A549 (cell line): ENCODE data around the gene AKAP9. TPM values are rescaled to one million over a fixed set of nuclear protein-coding genes. Genes with fewer than 3 reads are reported as not detected.
"Not testable (repeated sequence)": the region's sequence is repeated elsewhere in the genome, so short reads cannot be mapped to it uniquely, and the experiment has no call there.

Experiments used
- ATAC-seq, 2 experiments: fragments of 200-7000 bp in 1 of 2; fragments of >200 bp in 1 of 2; cut with Nextera tagmentation in 1 of 2; cut with Tn5 transposase in 1 of 2; 3 replicates each; pipeline versions ENCODE4 v1.8.0 to v1.9.1; 2018 to 2020; ENCODE audit warnings: mild to moderate bottlenecking in 1 of 2, moderate library complexity in 1 of 2
- CTCF ChIA-PET: fragments of 300-600 bp; sonication (Branson Sonifier 250); formaldehyde crosslinking; extraction: SDS; loops from one replicate; lab custom pipeline; 2021; ENCODE audit warnings: antibody characterized with exemption, inconsistent platforms; lab: Yijun Ruan, JAX
- POLR2A ChIA-PET: fragments of 350-600 bp; formaldehyde crosslinking; extraction: SDS; loops from one replicate; lab custom pipeline; 2021; ENCODE audit warnings: antibody characterized with exemption, inconsistent platforms; lab: Yijun Ruan, JAX
- DNase-seq, 2 experiments: peaks; one replicate each; pipeline versions ENCODE4 v3.0.0 to v3.0.0-alpha.2; 2011 to 2016; ENCODE audit warnings: low read depth in 1 of 2, low spot score in 1 of 2
- FAIRE-seq: peaks from 2 replicates; lab custom pipeline; 2011; peaks lifted over from hg19 to GRCh38; lab: Jason Lieb, UNC
- H3K27ac ChIP-seq, 2 experiments: fragments of >200 bp; sonication (Bioruptor Twin); formaldehyde crosslinking; 3 replicates each; pipeline ENCODE4 v1.5.1; 2016 to 2017
- H3K4me1 ChIP-seq: fragments of >200 bp; sonication (Bioruptor Twin); formaldehyde crosslinking; 3 replicates; pipeline ENCODE4 v1.6.1; 2016
- H3K4me2 ChIP-seq: fragments of >200 bp; sonication (Bioruptor Twin); formaldehyde crosslinking; 3 replicates; pipeline ENCODE4 v1.6.1; 2016
- H3K4me3 ChIP-seq: fragments of >200 bp; sonication (Bioruptor Twin); formaldehyde crosslinking; 3 replicates; pipeline ENCODE4 v1.5.1; 2016
- H3K9me3 ChIP-seq: fragments of >200 bp; sonication (Bioruptor Twin); formaldehyde crosslinking; 3 replicates; pipeline ENCODE4 v1.6.1; 2016
- BHLHE40 ChIP-seq: IDR thresholded peaks from 2 replicates; pipeline ENCODE4 v1.6.1; 2012; ENCODE audit warnings: low read depth, low read length, inconsistent platforms
- CBX2 ChIP-seq: fragments of 200-600 bp; sonication (generic); IDR thresholded peaks from 2 replicates; pipeline ENCODE4 v1.6.1; 2016; ENCODE audit warnings: low read depth, mild to moderate bottlenecking, borderline replicate concordance
- EHF ChIP-seq: fragments of 250-450 bp; sonication (Bioruptor Pico); IDR thresholded peaks from 2 replicates; pipeline ENCODE4 v1.5.0; 2020; ENCODE audit warnings: mild to moderate bottlenecking
- EHMT2 ChIP-seq: fragments of 200-600 bp; sonication (generic); IDR thresholded peaks from 2 replicates; pipeline ENCODE4 v1.6.1; 2016; ENCODE audit warnings: antibody characterized with exemption, low read depth, mild to moderate bottlenecking, moderate library complexity
- EP300 ChIP-seq, 2 experiments: fragments of >200 bp; sonication (Bioruptor Twin); formaldehyde crosslinking; IDR thresholded peaks; 2 replicates in 1 of 2; 3 replicates in 1 of 2; pipeline ENCODE4 v1.6.1; 2016 to 2017
- ESRRA ChIP-seq: fragments of 150-350 bp; IDR thresholded peaks from 2 replicates; pipeline ENCODE4 v1.6.1; 2014; ENCODE audit warnings: mild to moderate bottlenecking, low read length, borderline replicate concordance
- FOSB ChIP-seq: fragments of 250-450 bp; sonication (Bioruptor Pico); IDR thresholded peaks from 2 replicates; pipeline ENCODE4 v1.5.0; 2020; ENCODE audit warnings: mild to moderate bottlenecking, moderate library complexity
- HMGXB4 ChIP-seq: fragments of 250-450 bp; sonication (Bioruptor Pico); IDR thresholded peaks from 2 replicates; pipeline ENCODE4 v1.5.0; 2021; ENCODE audit warnings: mild to moderate bottlenecking, moderate library complexity, borderline replicate concordance
- HOXA7 ChIP-seq: fragments of 250-450 bp; sonication (Bioruptor Pico); IDR thresholded peaks from 2 replicates; pipeline ENCODE4 v1.5.0; 2020; ENCODE audit warnings: mild to moderate bottlenecking, moderate library complexity
- HOXB5 ChIP-seq: fragments of 250-450 bp; sonication (Bioruptor Pico); IDR thresholded peaks from 2 replicates; pipeline ENCODE4 v1.5.0; 2020; ENCODE audit warnings: mild to moderate bottlenecking, moderate library complexity
- JUN ChIP-seq, 2 experiments: fragments of >200 bp; sonication (Bioruptor Twin); formaldehyde crosslinking; IDR thresholded peaks; 2 replicates in 1 of 2; 3 replicates in 1 of 2; pipeline ENCODE4 v1.6.1; 2016 to 2017
- JUNB ChIP-seq: fragments of >200 bp; sonication (Bioruptor Twin); formaldehyde crosslinking; IDR thresholded peaks from 2 replicates; pipeline ENCODE4 v1.6.1; 2016
- KDM5A ChIP-seq: fragments of 200-600 bp; sonication (generic); IDR thresholded peaks from 2 replicates; pipeline ENCODE4 v1.6.1; 2016; ENCODE audit warnings: antibody characterized with exemption, mild to moderate bottlenecking
- MAX ChIP-seq: IDR thresholded peaks from 2 replicates; pipeline ENCODE4 v1.6.1; 2012
- NPAS2 ChIP-seq: fragments of 250-450 bp; sonication (Bioruptor Pico); IDR thresholded peaks from 2 replicates; pipeline ENCODE4 v1.8.0; 2022; ENCODE audit warnings: mild to moderate bottlenecking, moderate library complexity, borderline replicate concordance
- REST ChIP-seq: fragments of 200-600 bp; sonication (generic); IDR thresholded peaks from 2 replicates; pipeline ENCODE4 v1.6.1; 2016; ENCODE audit warnings: antibody characterized with exemption, mild to moderate bottlenecking, moderate library complexity
- RNF2 ChIP-seq: fragments of 200-600 bp; sonication (generic); IDR thresholded peaks from 2 replicates; pipeline ENCODE4 v1.6.1; 2016; ENCODE audit warnings: low read depth, mild to moderate bottlenecking, antibody characterized with exemption, moderate library complexity, borderline replicate concordance
- ZNF302 ChIP-seq: fragments of 250-450 bp; sonication (Bioruptor Pico); IDR thresholded peaks from 2 replicates; pipeline ENCODE4 v1.9.0; 2021; ENCODE audit warnings: inconsistent platforms, mild to moderate bottlenecking, moderate library complexity
- WGBS: methylation state at CpG from one replicate; pipeline ENCODE4 v1.1.6; 2017; ENCODE audit errors: missing lambda C conversion rate; 5-methylcytosine and 5-hydroxymethylcytosine counted together
- polyA plus RNA-seq, 4 experiments: library from polyadenylated mRNA; depleted of rRNA in 3 of 4; stranded (reverse); fragments of >200 nt; fragmentation: RNase III in 1 of 4; extraction: RNeasy Plus Mini Kit Qiagen cat#74134 plus additional on column Dnase treatment in 1 of 4; gene quantifications; 2 replicates in 3 of 4; 3 replicates in 1 of 4; pipeline ENCODE4 v1.2.3, GENCODE V29; 2011 to 2017

The AKAP9 gene
- polyA plus RNA-seq, 2 of the 4 experiments (the other 2 are of a cell fraction), result 11.7 to 32.3 TPM

DNA sequence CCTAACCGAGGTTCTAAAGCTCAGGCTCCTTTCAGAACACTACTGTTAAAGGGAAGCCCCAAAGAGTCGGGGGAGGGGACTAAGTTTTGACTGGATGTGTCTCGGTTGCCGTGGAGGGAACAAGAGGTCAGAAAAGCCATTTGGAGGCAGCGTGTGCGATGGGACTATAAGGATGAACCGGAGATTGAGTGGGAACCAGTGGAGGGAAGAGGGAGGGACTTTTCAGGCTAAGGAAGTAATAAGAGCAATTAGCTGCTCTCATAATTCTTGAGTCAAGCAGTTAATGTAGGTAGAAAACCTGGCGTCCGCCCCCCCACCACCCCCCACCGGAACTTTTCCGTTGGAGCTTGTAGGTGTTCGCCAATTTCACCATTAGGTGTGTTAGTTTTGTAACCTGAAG, 491 bp upstream of the AKAP9 start:
- ChIA-PET POLR2A (interaction anchor here (0.6 to 1.6 kb wide), 4 partner anchors 38 to 641 kb away, joined by 3 to 6 read pairs (median 4); partner anchors contain the start of genes GATAD1 and MTERF1), CTCF (interaction anchor here (0.6 to 2.0 kb wide), 5 partner anchors 9 to 493 kb away, joined by 3 to 6 read pairs (median 3); partner anchors contain the start of gene MTERF1)
- H3K4me1 ChIP-seq, result peaks cover 17% of the 10 kb centered on the region
- FAIRE-seq, result no peak
- peak; percentile 51 to 54 for ATAC-seq
- no peaks in the 10 kb centered on the region for H3K9me3 ChIP-seq
- peak overlapping the region; percentile 97 for H3K4me3 ChIP-seq
- H3K27ac ChIP-seq, result peak overlapping the region; percentile 91 to 92
- no peak for TF ChIP-seq HMGXB4
- peak overlapping the region; percentile 80 for H3K4me2 ChIP-seq
- peak; percentile 16 to 37 for DNase-seq
- WGBS, result 2% methylated on average over 12 of the region's 12 CpGs

DNA sequence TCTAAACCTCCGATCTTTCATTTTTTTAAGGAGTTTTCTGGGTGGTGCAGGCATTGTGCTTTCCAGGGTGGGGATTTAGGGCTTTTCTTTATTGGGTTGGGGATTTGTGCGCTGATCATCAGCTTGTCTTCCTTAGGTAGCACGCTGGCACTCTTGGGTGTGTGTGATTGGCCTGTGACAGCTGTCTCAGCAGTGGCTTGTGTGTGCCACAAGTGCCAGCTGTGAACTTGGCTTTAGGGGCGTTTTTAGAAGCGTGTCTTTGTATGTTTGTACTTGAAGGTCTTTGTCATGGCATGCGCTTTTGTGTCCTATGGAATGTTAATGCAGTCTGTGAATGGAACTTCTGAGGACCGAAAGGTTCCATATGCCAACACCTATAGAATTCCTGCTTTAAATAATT, 788 bp downstream of the AKAP9 start:
- DNase-seq (peak in 1 of 2 experiments; percentile 35), ATAC-seq (peak; percentile 8 to 33; a peak in 4 of 6 replicates), FAIRE-seq (no peak)
- ChIA-PET POLR2A (no interaction called here), CTCF (interaction anchor here (0.6 to 2.8 kb wide), 5 partner anchors 12 to 73 kb away, joined by 3 to 13 read pairs (median 4); partner anchors contain the start of gene MTERF1)
- 10% methylated on average over 7 of the region's 7 CpGs for WGBS
- Histone ChIP-seq H3K4me3 (peak overlapping the region; percentile 97), H3K27ac (peak overlapping the region; percentile 91 to 92), H3K4me2 (peak overlapping the region; percentile 87), H3K4me1 (peaks cover 25% of the 10 kb centered on the region), H3K9me3 (no peaks in the 10 kb centered on the region)
- TF ChIP-seq CBX2 (no peak), JUNB (no peak), BHLHE40 (no peak)

DNA sequence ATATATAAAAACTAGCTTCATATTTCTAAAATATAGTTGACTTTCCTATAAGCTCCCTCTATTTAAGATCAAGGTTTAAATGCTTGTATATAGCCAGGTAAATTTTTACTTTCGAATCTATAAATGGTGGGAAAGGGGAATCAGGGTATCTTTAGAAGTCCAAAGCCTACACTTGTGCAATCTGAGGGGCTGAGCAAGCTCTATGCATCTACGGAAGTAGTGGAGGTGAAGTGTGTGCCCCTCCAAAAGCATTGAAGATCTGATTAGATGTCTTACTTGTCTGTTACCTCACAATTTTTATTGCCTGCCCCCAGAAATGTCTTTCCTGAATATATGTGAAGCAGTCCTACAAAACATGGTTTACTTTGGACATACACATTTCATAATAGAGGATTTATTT, 1.6 kb downstream of the AKAP9 start:
- ChIA-PET CTCF (interaction anchor here (0.9 to 2.8 kb wide), 2 partner anchors 11 to 62 kb away, joined by 4 to 13 read pairs; partner anchors contain the start of gene MTERF1), POLR2A (no interaction called here)
- H3K9me3 ChIP-seq, result no peaks in the 10 kb centered on the region
- peaks cover 25% of the 10 kb centered on the region for H3K4me1 ChIP-seq
- WGBS, result 76% methylated on average over 2 of the region's 2 CpGs
- H3K4me3 ChIP-seq, result no peak overlapping the region
- TF ChIP-seq FOSB (CRISPR knock-in tag) (no peak), ZNF302 (CRISPR knock-in tag) (no peak), KDM5A (no peak), EHF (CRISPR knock-in tag) (no peak), RNF2 (no peak), BHLHE40 (no peak), EP300 (IDR thresholded peaks at IDR 0.05) (no peak), REST (no peak), JUN (IDR thresholded peaks at IDR 0.05) (no peak), HOXB5 (no peak), EHMT2 (no peak), ESRRA (no peak), MAX (no peak), HOXA7 (CRISPR knock-in tag) (no peak), NPAS2 (CRISPR knock-in tag) (no peak)
- ATAC-seq (no peak), FAIRE-seq (no peak), DNase-seq (no peak)
- no peak overlapping the region for H3K27ac ChIP-seq
- H3K4me2 ChIP-seq, result peak overlapping the region; percentile 87

GRCh38 chr7:91944970-91945369, 4.3 kb downstream of the AKAP9 start:
- Histone ChIP-seq H3K4me2 (peak overlapping the region; percentile 50), H3K27ac (0 out of 6 replicates have a peak overlapping the region, but pooled peaks of 1 of the 2 experiments have one; percentile 13), H3K4me1 (peaks cover 29% of the 10 kb centered on the region)
- CTCF ChIA-PET, result interaction anchor here (0.7 to 3.0 kb wide), 4 partner anchors 11 to 64 kb away, joined by 3 to 13 read pairs (median 4); partner anchors contain the start of gene MTERF1
- ATAC-seq, H3K4me3 ChIP-seq, POLR2A ChIA-PET, FAIRE-seq, DNase-seq, H3K9me3 ChIP-seq: not testable (repeated sequence)
- WGBS, result 91% methylated on average over 5 of the region's 5 CpGs
